Endothelial cell of coronary artery (primary cell): ENCODE results near the gene ATP13A3. TPM values are rescaled to one million over a fixed set of nuclear protein-coding genes. Genes with fewer than 3 reads are reported as not detected.

Source experiments
- total RNA-seq: library from RNA; depleted of rRNA; stranded (reverse); fragments of >200 nt; gene quantifications from 2 replicates; pipeline ENCODE4 v1.2.3, GENCODE V29; 2014

Gene ATP13A3
- 167 and 293 TPM in 2 replicates for total RNA-seq

DNA sequence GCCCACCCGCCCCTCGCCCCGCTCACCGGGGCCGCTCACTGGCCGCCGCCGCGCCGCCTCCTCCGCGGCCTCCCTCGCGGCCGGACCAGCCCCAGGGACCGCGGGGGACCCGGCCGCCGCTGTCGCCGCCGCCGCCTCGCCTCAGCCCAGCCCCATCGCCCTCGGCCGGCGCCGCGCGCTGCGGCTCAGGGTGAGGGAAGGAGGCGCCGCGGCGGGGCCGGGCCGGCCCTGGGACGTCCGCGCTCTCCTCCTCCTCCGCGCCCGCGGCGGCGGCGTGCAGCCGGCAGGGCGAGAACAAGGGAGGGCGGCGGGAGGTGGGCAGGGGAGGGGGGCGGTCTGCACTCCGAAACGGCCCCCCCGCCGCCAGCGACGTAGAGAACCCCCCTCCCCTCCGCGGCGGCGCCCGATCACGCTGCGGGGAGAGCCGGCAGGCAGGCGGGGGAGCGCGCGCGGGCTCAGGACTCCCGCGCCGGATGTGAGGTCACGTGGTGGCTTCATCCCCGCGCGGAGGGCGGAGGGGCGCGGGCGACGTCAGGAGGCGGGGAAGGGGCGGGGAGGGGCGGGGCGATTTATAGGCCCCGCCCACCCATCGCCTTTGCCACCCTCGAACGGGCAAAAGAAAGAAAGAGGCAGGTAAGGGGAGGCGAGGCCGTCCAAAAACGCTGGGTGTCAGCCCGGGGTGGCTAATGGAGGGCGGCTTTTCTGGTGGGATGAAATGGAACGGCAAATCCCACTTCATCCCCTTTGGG, at the start of gene ATP13A3:
Gene ATP13A3 (minus strand): TSS at position 463 of the 749 bp plus-strand sequence. CDS start 24,812 bp downstream, outside the sequence.

DNA sequence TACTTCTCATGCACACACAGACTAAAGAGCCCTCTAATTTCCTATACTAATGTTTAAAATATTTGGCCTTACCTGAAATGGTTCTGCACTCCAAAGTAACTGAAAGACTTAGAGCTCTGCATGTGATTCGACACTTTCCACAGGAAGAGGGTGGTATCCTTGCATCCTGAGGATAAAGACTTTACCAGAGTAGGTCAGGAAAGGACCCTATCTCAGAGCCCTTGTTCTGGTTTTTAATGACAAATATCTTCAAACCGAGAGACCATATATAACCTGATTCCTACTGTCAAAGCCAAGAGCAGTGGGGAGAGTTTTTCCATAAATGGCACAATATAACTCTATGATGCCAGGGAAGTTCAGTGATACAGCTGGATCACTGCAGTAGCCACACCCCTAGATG, 87.6 kb downstream of the ATP13A3 start, which contains the start of gene GP5:
Gene GP5 (minus strand): TSS at position 101 of the 400 bp plus-strand sequence. CDS start 984 bp downstream, outside the sequence.

DNA sequence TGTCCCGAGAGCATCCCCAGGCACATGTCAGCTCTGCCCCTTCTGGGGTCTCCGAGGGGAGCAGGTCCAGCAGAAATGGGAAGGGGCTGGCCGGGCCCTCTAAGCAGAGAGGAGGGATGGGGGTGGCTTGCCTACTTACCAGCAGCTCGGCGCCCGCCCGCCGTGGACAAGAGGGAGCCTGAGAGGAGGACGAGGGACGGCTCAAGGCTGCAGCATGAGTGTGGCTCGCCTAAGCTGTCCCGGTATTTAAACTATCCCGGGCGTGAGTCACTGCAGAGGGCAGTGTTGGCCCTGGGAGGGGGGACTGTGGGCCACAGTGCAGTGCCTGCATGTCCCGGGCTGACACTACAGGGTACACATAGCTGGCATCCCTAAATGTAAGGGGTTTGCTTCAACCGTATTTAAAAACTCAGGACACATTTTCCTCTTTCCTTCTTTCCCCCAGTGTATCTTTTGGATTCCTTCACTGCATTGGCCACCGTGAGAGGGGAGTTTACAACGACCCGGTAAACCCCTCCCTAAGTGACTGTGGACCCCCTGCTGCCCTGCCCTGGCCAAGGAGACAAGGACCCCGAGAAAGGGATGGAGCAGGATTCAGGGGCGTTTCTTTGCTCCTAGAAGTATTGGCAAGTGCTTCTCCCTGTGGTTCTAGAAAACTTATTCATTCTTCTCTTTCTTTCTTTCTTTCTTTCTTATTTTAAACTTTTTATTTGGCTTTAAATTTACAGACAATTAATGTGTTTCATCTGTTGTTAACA, 117.1 kb downstream of the ATP13A3 start, which contains the start of gene LRRC15:
Gene LRRC15 (minus strand): TSS at position 222 of the 758 bp plus-strand sequence. CDS start 8,700 bp downstream, outside the sequence.

Other genes starting within 250 kb of the ATP13A3 start
- not detected in 2 replicates for gene CPN2, start 135.7 kb downstream of the ATP13A3 start, total RNA-seq
- gene LRRC15, start 117.3 kb downstream of the ATP13A3 start, total RNA-seq: under 0.01 TPM in 2 replicates
- 0.09 TPM in 1 of 2 replicates, not detected in the other for gene GP5, start 87.7 kb downstream of the ATP13A3 start, total RNA-seq
- gene TMEM44, start 146.4 kb upstream of the ATP13A3 start, total RNA-seq: 44.8 and 76.4 TPM in 2 replicates
- 62.4 and 78.5 TPM in 2 replicates for gene LSG1, start 185.2 kb upstream of the ATP13A3 start, total RNA-seq
- gene FAM43A, start 198.9 kb upstream of the ATP13A3 start, total RNA-seq: 160 and 169 TPM in 2 replicates